KOPT-K1 (cell line): ENCODE measurements around the gene SPOCD1.

Experiments used
- H3K27ac ChIP-seq: fragments of 200-600 bp; sonication (generic); 2 replicates; pipeline ENCODE4 v1.5.1; 2016; ENCODE audit warnings: antibody characterized with exemption, mild to moderate bottlenecking, low read depth, low read length; ENCODE audit not compliant: poor library complexity, severe bottlenecking
- H3K36me3 ChIP-seq: fragments of 200-600 bp; sonication (generic); 2 replicates; pipeline ENCODE4 v1.5.1; 2017; ENCODE audit warnings: antibody characterized with exemption, mild to moderate bottlenecking, low read length, moderate library complexity; ENCODE audit not compliant: insufficient read depth
- H3K9me3 ChIP-seq: fragments of 200-600 bp; sonication (generic); 2 replicates; pipeline ENCODE4 v1.5.1; 2017; ENCODE audit warnings: antibody characterized with exemption, low read length, mild to moderate bottlenecking; ENCODE audit not compliant: insufficient read depth, poor library complexity, severe bottlenecking

SPOCD1 gene

DNA sequence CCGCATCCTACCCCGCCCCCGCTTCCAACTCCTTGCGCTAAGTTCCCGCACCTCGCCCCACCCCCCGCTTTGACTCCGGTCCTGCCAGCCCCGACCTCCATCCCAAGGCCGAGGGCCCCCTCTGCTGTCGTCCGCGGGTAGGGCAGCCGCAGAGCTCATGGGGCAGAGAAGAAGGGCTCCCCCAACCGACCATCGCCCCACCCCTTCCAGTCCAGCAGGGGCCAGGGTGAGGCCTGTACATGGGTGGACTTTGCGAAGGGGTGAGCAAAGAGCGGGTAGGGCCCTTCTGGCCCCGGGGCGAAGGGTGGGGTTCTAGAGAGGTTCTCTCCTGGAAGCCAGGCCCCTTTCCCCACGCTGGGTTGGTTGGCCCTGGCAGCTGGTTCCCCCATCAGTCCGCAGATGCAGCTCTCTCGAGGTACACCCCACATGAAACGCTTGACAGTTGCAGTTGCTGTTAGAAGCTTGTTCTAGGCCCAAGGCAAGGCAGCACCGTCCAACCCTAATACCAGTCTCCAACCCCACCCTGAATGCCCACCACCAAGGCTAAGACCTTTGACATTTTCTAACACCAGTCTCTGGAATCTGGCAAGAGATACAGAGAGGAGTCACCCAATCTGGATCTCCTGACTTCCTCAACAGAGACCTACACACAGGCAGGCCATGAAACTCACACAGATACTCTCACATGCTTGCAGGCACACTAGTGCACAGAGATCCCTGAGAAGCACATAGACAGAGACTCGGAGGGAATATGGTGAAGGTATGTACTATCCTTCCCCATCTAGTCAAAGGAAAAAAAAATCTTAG is 26.4 kb downstream of the SPOCD1 start:
- Histone ChIP-seq H3K36me3 (no peaks in the 10 kb centered on the region), H3K27ac (peak overlapping the region; percentile 54), H3K9me3 (no peaks in the 10 kb centered on the region)

- peak overlapping the region; percentile 54 for H3K27ac ChIP-seq
- H3K36me3 ChIP-seq: no peaks in the 10 kb centered on the region
- H3K9me3 ChIP-seq: no peaks in the 10 kb centered on the region
Measured at GRCh38 chr1:31788825-31789256, 27.0 kb downstream of the SPOCD1 start.

DNA sequence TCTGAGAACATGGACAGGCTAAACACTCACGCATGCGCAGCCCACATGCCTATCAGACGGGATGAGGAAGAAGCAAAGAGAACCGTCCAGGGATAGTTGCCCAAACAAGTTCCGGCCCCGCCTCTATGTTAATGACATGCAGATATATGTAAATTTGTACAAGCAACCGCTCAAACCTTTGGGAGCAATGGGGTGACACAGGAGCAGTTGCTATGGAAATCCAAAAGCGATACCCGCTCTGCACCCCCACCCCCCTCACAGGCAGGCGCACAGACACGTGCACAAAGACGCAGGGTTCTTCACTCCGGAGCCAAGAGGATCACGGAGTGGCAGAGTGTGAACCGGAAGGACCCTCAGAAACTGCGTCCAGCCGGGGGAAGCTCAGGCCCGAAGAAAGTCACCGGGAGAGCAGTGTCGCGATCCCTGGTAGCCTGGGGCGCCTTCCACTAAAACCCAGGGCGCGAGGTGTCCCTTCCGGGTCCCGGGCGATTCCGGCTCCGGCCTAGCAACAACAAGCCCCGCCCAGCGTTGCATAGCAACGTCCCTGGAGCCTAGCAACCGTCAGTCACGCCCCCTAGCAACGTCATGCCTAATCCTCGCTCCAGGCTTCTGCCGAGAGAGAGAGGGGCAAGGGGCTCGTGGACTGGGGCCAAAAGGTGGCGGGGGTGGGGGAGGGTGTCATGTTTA is 27.5 kb downstream of the SPOCD1 start:
- Histone ChIP-seq H3K27ac (peak overlapping the region; percentile 54), H3K9me3 (no peaks in the 10 kb centered on the region), H3K36me3 (no peaks in the 10 kb centered on the region)

DNA sequence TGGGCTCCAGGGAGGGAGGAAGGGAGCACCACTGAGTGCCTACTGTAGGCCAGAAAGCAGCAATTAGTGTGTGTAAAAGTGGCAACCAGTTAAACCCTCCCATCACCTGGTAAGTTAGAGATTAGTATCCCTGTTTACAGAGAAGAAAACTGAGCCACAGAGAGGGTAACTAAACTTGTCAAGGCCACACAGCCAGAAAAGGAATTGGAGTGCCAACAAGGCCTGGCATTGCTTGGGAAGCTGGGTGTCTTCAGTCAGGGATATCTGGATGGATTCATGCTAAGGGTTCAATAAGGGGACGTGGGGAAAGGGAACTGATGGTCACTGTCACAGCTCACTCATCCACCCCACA is 28.1 kb downstream of the SPOCD1 start:
- H3K27ac ChIP-seq: no peak overlapping the region
- H3K36me3 ChIP-seq: no peaks in the 10 kb centered on the region
- no peaks in the 10 kb centered on the region for H3K9me3 ChIP-seq

- Histone ChIP-seq H3K36me3 (no peaks in the 10 kb centered on the region), H3K27ac (no peak overlapping the region), H3K9me3 (no peaks in the 10 kb centered on the region)
Measured at GRCh38 chr1:31787261-31787660, 28.6 kb downstream of the SPOCD1 start.

- no peaks in the 10 kb centered on the region for H3K9me3 ChIP-seq
- no peak overlapping the region for H3K27ac ChIP-seq
- no peaks in the 10 kb centered on the region for H3K36me3 ChIP-seq
Measured at GRCh38 chr1:31786366-31787060, 29.3 kb downstream of the SPOCD1 start.

DNA sequence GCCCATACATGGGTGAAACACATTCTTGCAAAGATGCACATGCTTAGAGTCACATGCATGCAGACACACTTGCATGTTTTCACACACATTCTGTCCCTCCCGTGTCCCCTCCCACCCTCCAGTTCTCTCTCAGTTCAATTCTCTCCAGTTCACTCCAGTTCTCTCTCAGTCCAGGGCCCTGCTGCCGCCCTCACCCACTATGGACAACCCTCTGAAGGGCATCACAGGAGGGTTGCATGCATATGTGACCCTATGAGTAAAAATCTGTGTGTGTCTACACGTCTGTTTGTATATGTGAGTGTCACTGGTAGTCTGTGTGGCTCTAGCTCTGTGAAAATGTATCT is 29.9 kb downstream of the SPOCD1 start:
- Histone ChIP-seq H3K36me3 (no peaks in the 10 kb centered on the region), H3K9me3 (no peaks in the 10 kb centered on the region), H3K27ac (no peak overlapping the region)

DNA sequence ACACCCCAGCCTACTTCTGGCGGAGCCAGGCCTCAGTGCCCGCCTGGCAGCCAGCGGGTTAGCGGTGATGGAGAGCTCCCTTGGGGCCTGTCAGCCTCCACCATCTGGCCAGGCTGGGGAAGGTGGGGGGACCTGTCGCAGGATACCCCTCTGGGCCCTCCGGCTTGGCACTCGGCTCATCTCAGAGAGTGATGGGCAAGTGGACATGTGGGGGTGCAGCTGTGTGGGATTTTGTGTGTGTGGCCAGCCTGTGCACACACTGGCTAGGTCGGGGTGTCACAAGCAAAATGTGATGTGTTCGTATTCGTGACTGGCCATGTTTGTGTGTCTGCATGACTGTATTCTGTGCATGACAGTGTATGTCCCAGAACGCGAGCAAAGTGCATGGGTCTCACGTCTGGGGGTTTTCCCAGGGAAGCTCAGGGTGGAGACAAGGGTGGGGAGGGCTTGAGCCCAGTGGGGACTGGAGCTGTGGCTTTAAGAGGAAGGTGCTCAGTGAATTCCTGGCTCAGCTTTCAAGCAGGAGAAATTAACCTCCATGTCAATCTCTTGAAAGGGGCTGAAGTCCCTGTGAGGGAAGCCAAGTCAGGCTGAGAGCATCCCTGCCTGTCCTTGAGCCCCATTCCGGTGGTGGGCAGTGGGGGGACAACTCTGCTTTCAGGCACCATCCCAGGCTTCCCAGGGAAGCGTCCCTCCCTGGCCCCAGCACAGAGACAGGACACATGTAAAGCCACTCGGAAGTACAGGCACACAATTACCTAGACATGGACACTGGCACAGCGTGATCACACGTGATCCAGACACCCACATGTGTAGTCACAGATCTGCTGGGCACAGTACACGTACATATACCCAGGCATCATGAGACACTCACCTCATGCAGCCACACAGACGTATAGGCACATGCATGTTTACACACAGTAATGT is 30.5 kb downstream of the SPOCD1 start:
- Histone ChIP-seq H3K36me3 (no peaks in the 10 kb centered on the region), H3K9me3 (no peaks in the 10 kb centered on the region), H3K27ac (no peak overlapping the region)

GRCh38 chr1:31784356-31785019 is 31.3 kb downstream of the SPOCD1 start:
- H3K36me3 ChIP-seq: no peaks in the 10 kb centered on the region
- H3K27ac ChIP-seq: no peak overlapping the region
- no peaks in the 10 kb centered on the region for H3K9me3 ChIP-seq

GRCh38 chr1:31783846-31784245 is 32.0 kb downstream of the SPOCD1 start:
- H3K27ac ChIP-seq: no peak overlapping the region
- no peaks in the 10 kb centered on the region for H3K9me3 ChIP-seq
- H3K36me3 ChIP-seq: no peaks in the 10 kb centered on the region

DNA sequence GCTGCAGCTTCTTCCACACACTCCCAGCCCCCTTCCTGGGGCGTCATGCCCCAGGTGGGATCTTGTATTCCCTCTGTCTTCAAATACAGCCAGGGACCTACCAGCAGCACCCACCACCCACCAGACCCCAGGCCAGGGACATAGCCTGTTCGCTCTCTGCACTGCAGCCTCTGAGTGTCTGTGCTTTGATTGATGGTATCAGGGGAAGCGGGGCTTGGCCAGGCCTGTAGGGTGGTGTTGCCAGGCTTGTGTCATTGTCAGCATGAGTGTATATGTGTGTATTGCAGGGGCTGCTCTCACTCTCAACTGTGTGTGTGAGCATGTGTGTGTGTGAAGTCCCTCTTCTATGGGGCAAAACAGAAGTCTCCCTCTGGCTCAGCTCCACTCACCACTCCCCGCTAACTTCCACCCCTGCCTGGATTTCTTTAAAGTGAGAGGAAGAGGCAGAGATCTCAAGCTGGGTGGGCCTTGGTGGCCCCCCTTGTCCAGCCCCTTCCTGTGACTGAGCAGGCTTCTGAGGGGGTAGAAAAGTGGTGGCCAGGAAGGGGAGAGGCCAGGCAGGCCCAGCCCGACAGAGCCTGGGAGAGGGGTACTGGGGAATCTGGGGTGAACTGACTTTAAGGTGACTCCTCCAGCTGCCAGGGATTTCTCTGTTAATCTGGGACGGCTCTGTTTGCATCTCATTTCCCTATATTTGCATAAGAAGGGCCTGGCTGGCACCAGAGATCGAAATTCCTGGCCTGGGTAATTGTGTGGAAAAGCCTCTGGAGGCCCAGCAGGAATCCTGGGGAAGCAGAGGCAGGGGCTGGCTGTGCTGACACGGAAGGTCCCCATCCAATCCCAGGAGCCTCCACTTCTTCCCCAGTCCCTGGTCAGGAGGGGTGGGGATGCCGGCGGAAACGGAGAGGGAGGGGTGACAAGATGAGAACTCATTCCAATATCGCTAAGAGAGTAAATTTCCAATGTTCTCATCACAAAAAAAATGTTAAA is 33.1 kb downstream of the SPOCD1 start:
- H3K9me3 ChIP-seq: no peaks in the 10 kb centered on the region
- H3K27ac ChIP-seq: no peak overlapping the region
- no peaks in the 10 kb centered on the region for H3K36me3 ChIP-seq

DNA sequence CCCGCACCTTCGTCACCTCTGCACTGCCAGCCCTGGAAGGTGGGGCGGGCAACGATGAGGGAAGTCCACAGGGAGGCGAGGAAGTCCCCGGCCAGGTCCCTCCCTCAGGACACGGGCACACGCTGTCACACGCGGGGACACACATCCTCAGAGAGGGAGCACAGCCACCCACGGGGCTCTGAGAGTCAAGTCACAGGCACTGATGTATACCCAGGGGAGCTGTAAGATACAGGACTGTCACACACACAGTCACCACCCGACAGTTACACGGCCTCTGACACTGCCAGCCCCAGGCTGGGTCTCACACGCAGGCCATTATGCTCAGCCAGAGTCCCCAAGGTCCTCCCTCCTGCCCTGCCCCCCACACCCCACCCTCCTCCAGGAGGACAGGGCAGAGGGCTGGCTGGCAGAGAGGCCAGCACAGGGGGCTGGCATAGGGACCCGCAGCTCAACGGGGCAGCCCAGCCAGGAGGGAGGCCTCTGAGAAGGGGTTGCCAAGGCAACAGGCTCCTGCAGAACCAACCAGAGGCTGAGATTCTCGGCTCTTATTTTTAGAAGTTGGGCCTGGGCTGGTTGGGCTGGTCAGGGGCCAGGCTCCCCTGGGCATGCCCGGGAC is 34.0 kb downstream of the SPOCD1 start:
- Histone ChIP-seq H3K36me3 (no peaks in the 10 kb centered on the region), H3K27ac (no peak overlapping the region), H3K9me3 (no peaks in the 10 kb centered on the region)

DNA sequence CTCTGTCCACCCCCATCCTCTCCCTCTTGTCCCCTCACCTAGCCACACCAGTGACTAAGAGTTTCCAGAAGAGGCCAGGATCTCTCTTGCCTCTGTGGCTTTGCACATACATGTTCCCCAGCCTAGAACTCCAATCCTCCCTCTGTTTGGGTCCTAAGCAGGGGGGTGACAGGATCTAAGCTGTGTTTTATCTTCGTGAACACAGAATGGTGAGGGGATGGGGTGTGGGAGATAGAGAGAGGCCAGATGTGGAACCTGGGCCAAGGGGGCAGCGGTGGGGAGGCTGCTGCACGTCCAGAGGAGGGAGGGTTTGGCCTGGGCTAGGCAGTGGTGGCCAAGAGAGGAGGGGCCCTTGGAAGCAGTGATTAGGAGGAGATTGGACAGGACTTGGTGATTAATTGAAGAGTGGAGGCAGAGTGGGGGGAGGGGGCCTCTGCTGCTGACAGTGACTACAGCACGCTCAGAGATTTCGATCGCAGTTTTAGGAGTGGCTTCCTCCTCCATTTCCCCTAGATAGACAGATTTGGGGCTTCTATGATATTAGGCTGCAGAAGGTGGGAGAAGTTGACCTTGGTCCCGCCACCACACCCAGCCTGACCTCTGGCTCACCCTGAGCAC is 34.6 kb downstream of the SPOCD1 start:
- Histone ChIP-seq H3K27ac (no peak overlapping the region), H3K36me3 (no peaks in the 10 kb centered on the region), H3K9me3 (no peaks in the 10 kb centered on the region)
